ENCODE measurements around the gene ESPL1. TPM values are rescaled to one million over a fixed set of nuclear protein-coding genes. Genes with fewer than 3 reads are reported as not detected.

ESPL1 gene
- total and polyA plus RNA-seq, 2 of the 13 experiments (the other 11 are each of a cell fraction or from before 2014, with no cell fraction given) = 5.8 to 11.5 TPM

DNA sequence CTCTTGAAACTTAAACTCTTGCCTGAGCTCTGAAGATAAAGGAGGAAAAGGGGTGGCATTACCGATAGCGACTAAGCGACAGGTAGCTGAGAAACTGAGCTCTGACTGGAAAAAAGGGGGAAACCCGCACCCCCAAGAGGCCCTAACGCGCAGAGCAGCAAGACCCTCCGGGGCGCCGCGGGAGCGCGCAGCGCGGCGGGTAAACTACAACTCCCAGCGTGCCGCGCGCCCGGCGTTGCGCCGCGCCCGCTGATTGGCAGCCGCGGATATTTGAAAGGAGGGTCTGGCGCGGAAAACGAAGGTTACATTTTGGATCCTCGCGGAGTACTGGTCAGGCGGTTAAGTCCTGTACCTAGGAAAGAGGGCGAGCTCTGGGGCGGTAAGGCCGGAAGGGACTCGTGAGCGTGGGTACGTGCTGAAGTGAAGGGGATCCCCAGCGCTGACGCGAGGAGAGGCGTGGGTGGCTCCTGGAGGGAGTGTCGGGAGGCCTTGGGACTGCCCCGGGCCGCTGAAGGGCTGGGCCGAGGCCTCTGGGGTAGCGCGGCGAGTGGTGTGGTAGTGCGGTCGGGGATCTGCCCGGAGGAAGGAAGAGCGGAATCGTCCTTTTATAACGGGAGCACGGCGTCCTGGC lies at the start of gene ESPL1 (continued):
- TF ChIP-seq ZBTB26 (CRISPR knock-in tag; IDR thresholded peaks at IDR 0.05; ENCODE audit: borderline replicate concordance) (peak; percentile 28; the same call in 1 of the 2 replicates), ZNF713 (CRISPR knock-in tag; IDR thresholded peaks at IDR 0.05) (no peak), ZNF549 (CRISPR knock-in tag; IDR thresholded peaks at IDR 0.05) (no peak), SMARCC2 (IDR thresholded peaks at IDR 0.05) (no peak), SP4 (CRISPR knock-in tag; IDR thresholded peaks at IDR 0.05) (peak; percentile 56; the same call in 1 of the 2 replicates), NCOA5 (CRISPR knock-in tag; IDR thresholded peaks at IDR 0.05) (no peak), MNT (IDR thresholded peaks at IDR 0.05) (0 out of 2 replicates have a peak, but pooled peaks have one; percentile 11), SOX13 (IDR thresholded peaks at IDR 0.05) (no peak), SOX13 (CRISPR knock-in tag; conservative IDR thresholded peaks at IDR 0.05 in 1 of 2, IDR thresholded peaks at IDR 0.05 in 1 of 2) (peak in 1 of 2 experiments; percentile 28; a peak in 1 of 4 replicates), NFE2L2 (IDR thresholded peaks at IDR 0.05; ENCODE audit: low read length) (no peak), MED1 (CRISPR knock-in tag; IDR thresholded peaks at IDR 0.05) (no peak; the same call in 1 of the 2 replicates), ZNF644 (CRISPR knock-in tag; IDR thresholded peaks at IDR 0.05; ENCODE audit: low read depth) (no peak), ERF (CRISPR knock-in tag; IDR thresholded peaks at IDR 0.05) (peak; percentile 48; the same call in 1 of the 2 replicates), KLF16 (CRISPR knock-in tag; IDR thresholded peaks at IDR 0.05) (peak in 1 of 2 experiments; percentile 50; a peak in 1 of 4 replicates), GPN1 (CRISPR knock-in tag; IDR thresholded peaks at IDR 0.05; ENCODE audit: borderline replicate concordance) (no peak), RARG (CRISPR knock-in tag; IDR thresholded peaks at IDR 0.05; ENCODE audit: low read depth) (no peak), POLR2A (IDR thresholded peaks at IDR 0.05; ENCODE audit: insufficient read depth in 1 of 2, low read depth in 2 of 2, low read length in 2 of 2) (no peak), THRA (CRISPR knock-in tag; IDR thresholded peaks at IDR 0.05; ENCODE audit: borderline replicate concordance) (peak; percentile 8; the same call in 1 of the 2 replicates), NFYB (CRISPR knock-in tag; IDR thresholded peaks at IDR 0.05) (peak; percentile 98), NFYC (CRISPR knock-in tag; IDR thresholded peaks at IDR 0.05) (peak; percentile 95), ZBTB1 (CRISPR knock-in tag; IDR thresholded peaks at IDR 0.05; ENCODE audit: borderline replicate concordance) (no peak), NFKB2 (CRISPR knock-in tag; IDR thresholded peaks at IDR 0.05; ENCODE audit: borderline replicate concordance) (peak; percentile 48; the same call in 1 of the 2 replicates), NR2F2 (IDR thresholded peaks at IDR 0.05; ENCODE audit: borderline replicate concordance, low read depth) (no peak), TAF1 (CRISPR knock-in tag; IDR thresholded peaks at IDR 0.05) (peak; percentile 62; the same call in 1 of the 2 replicates), ZNF230 (CRISPR knock-in tag; IDR thresholded peaks at IDR 0.05) (peak; percentile 57; the same call in 1 of the 2 replicates), HNF4G (IDR thresholded peaks at IDR 0.05; ENCODE audit: borderline replicate concordance, low read depth, low read length) (no peak), HNF4G (CRISPR knock-in tag; IDR thresholded peaks at IDR 0.05; ENCODE audit: borderline replicate concordance, low read depth) (no peak), ZSCAN25 (CRISPR knock-in tag; IDR thresholded peaks at IDR 0.05) (no peak)
- TF ChIP-seq, protein P1, sequence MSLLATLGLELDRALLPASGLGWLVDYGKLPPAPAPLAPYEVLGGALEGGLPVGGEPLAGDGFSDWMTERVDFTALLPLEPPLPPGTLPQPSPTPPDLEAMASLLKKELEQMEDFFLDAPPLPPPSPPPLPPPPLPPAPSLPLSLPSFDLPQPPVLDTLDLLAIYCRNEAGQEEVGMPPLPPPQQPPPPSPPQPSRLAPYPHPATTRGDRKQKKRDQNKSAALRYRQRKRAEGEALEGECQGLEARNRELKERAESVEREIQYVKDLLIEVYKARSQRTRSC (CRISPR knock-in tag; IDR thresholded peaks at IDR 0.05; ENCODE audit: low read depth) = no peak

Measured in HepG2 (cell line).